TTC549 (cell line): ENCODE data around the gene PCOLCE2.

Source experiments
- FAIRE-seq: peaks from 2 replicates; lab custom pipeline; 2012; peaks lifted over from hg19 to GRCh38; lab: Jason Lieb, UNC

The PCOLCE2 gene

DNA sequence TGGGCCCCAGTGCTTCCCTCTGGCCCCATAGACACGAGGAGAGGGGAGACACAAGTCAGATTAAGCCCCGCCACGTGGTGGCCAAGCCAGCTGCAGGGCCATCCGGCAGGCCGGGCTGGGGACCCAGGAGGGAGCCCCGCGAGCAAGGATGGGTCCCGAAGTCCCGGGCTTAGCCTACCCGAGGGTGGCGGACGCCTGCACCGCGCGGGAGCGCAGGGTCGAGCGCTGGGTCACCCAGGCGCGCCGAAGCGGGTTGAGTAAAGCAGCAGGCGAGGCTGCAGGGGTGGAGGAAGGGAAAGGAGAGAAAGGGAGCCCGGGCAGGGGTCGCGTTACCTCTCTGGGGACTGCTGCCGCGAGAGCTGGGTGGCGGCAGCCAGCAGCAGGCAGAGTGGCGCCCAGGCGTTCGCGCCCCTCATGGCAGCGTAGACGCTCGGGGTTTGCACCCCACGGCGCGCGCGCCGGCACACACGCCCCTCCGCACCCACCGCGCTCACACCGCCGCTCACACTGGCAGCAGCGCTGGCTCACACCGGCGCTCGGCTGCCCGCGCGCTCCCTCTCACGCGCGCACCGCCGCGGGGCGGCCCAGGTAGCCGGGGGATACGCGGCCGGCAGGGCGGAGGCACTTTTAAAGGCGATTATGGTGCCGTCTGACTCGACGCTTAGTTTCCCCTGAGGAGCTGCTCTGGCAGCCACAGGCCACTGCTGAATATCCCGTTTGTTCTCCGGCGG, at the start of gene PCOLCE2:
Gene PCOLCE2 (minus strand): TSS at position 603 of the 731 bp plus-strand sequence. CDS start 187 bp downstream, at position 416.
- no peak for FAIRE-seq

- no peak for FAIRE-seq
Measured at GRCh38 chr3:142935963-142936362, 47.1 kb upstream of the PCOLCE2 start.

- no peak for FAIRE-seq
Measured at GRCh38 chr3:142934887-142935269, 46.0 kb upstream of the PCOLCE2 start.

DNA sequence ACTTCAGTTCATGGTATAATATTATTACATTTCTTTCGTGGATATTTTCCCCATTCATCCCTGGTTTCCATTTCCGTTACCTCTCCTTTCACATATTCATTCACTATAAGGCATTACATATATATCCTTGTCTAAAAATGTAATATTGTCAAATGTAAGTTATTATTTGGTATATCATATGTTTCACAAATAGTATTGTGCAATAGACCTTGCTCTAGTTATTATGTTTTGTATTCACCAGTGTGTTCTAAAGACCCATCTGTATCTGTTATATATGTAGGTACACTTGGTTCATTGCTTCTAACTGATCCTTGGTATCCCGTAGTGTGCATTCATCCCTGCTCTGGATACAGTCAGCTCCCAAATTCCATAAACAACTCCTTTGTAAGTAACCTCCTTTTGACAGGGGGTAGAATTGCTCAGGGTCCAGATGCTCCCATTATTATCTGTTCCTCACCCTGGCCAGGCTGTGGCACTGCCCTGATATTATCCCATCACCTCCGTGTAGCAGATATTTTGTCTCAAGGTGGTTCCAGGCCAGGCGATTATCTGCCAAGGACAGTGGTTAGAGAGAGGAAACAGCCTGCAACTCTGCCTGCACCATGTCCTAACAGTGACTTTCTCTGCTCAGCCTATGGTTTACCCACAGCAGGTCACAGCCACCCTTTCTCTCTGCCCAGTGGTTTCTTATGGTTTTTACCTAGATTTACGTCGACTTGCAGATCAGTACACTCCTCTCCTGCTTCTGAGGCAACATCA, 45.4 kb upstream of the PCOLCE2 start:
- FAIRE-seq, result no peak

DNA sequence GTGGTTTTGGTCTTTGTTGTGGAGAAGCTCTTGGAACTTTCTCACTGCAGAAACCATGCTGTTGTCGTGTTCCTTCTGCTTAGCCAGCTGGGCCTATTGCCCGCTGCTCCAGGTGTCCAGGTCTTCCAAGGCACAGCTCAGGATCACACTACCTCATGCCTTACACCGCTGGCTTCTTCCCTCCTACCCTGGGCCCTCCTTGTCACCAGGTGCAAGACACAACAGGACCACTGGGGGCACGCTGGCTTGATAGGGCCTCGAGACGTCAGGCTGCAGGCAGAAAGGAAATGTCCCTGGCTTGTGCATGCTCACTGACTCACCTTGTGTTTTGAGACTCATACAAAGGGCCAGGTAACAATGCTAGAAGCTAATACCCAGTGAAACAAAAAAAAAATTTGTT, 42.3 kb upstream of the PCOLCE2 start:
- no peak for FAIRE-seq

GRCh38 chr3:142930463-142930862, 41.6 kb upstream of the PCOLCE2 start:
- no peak for FAIRE-seq

- no peak for FAIRE-seq
Measured at GRCh38 chr3:142929890-142930289, 41.0 kb upstream of the PCOLCE2 start.

GRCh38 chr3:142929109-142929508, 40.2 kb upstream of the PCOLCE2 start:
- no peak for FAIRE-seq

DNA sequence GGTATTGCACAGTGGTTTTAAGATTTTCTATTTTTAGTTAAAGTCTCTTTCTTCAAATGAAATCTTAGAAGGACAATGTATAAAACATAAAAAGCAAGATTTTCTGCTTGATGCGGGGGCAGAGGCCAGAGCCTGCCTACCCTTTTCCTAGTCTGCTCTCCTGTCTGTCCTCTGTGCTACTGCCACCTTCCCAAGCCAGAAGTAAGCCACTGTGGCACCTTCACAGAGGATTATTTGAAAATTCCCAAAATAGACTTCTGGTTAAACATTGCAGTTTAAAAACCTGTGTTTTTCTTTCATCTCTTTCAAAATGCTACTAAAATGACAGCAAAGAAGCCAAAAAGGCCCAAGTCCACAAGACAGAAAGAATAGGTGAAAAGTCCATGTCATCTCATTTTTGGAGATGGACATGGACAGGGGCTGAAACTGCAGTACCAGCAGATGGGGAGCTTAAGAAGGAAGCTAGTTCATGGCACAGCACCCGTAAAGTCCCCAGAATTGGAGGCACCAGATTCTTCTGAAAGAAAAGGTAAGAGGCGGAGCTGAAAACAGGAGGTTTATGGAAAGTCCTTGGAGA, 37.6 kb upstream of the PCOLCE2 start:
- FAIRE-seq, result no peak

- FAIRE-seq, result no peak
Measured at GRCh38 chr3:142925140-142925539, 36.3 kb upstream of the PCOLCE2 start.

- FAIRE-seq, result no peak
Measured at GRCh38 chr3:142923694-142924093, 34.8 kb upstream of the PCOLCE2 start.

GRCh38 chr3:142916605-142917004, 27.7 kb upstream of the PCOLCE2 start:
- FAIRE-seq, result no peak

- no peak for FAIRE-seq
Measured at GRCh38 chr3:142915636-142916035, 26.8 kb upstream of the PCOLCE2 start.

- no peak for FAIRE-seq
Measured at GRCh38 chr3:142914286-142914811, 25.5 kb upstream of the PCOLCE2 start.

GRCh38 chr3:142913432-142913831, 24.5 kb upstream of the PCOLCE2 start:
- no peak for FAIRE-seq

DNA sequence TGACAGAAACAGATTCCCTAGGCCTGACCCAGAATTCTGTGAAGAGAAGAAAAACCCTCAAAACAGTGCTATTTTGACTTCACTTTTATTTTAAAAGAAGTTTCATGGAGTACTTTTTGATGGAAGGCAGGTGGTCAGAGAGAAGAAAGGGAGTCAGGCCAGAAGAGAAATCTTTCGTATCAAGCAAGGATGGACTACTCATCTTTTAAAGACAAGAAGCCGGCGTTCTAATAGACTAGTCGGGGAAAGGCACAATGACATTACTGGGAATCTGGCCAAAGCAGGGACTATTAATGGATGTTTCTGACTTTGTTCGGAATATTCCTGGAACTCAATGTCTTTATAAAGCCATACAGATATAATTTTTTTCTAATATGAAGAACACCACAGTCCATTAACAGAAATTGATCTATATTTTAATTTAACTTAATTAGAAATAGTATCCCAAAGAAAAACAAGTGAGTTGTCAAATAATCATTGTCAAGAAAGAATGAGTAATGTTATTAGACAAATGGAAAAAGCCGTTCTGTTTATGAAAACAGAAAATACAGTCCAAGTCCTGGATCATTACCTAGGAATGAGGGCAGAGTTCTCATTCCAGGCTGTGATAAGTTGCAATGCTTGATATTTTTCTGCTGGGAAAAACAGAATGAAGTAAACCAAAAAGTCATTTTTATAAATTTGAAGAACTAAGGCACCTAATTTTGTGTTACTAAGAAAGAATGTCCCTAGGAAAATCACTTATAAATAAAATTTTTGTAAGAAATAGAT, 23.7 kb upstream of the PCOLCE2 start:
- FAIRE-seq, result no peak

DNA sequence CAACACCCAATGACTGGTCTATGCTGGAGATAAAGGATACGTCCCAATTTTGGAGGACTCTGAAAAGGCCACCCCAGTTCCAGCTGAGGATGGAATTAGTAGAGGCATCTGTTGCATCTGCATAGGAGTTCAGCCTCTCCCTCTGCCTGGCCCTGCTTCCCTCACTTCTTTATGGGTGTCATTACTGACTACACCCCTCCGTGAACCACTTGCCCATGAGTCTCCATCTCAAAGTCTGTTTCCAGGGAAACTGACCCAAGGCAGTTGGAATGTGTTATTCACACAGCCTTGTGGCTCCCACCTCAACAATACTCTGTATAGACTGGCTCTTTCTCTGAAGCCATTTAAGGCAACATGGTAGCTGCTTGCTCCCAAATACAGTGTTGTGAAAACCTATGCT, 21.4 kb upstream of the PCOLCE2 start:
- FAIRE-seq, result no peak

DNA sequence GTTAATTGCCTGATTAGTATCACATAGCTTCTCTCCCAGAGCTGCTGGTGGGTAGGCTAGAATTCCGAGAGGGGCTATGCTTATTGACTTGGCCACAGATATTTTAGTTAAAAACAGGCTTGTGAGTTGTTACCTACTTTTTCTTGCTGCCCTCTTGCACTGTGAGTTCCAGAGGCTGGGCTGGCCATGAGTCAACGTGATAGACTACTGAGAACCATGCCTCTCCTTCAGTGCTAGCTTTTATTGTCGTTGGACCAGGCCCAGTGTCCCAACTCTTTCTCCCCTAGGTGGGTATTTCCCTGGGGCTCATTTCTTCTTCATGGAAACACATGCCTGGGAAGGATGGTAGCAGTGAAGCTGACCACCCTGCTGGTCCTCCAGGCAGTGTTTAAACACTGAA, 20.4 kb upstream of the PCOLCE2 start:
- FAIRE-seq, result no peak

GRCh38 chr3:142907996-142908395, 19.1 kb upstream of the PCOLCE2 start:
- no peak for FAIRE-seq

GRCh38 chr3:142904639-142905436, 16.0 kb upstream of the PCOLCE2 start:
- no peak for FAIRE-seq

DNA sequence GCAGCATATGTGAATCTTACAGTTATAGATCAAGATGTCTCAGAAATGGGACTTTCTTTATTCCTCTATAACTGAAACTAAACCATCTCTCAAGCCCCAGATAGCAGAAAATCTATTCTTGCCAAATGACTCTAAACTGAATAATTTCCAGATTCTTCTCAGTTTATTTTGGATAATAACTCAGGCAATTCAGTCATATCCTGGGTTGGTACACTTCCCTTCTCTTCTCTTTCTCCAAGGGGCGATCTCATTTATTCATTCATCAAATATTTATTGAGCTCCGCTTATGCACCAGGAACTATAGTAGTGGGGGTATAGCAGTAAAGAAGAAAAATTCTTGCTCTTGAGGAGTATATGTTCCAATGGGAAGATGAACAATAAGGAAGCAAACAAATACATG, 13.5 kb upstream of the PCOLCE2 start:
- no peak for FAIRE-seq
